Testis (tissue), 2 donors: ENCODE data around the gene LRRC4C.

Source experiments
- POLR2A ChIP-seq: fragments of 450-650 bp; IDR thresholded peaks from one replicate; pipeline ENCODE4 v1.6.1; 2017; ENCODE audit warnings: antibody characterized with exemption, mild to moderate bottlenecking, moderate library complexity
- TF ChIP-seq, protein P1 (sequence below), 3 experiments: fragments of 450-650 bp in 2 of 3; fragments of 200-600 bp in 1 of 3; sonication (generic) in 1 of 3; IDR thresholded peaks; one replicate each; pipeline ENCODE4 v1.5.1; 2016 to 2019; ENCODE audit warnings: antibody characterized with exemption in 3 of 3, mild to moderate bottlenecking in 2 of 3, moderate library complexity in 1 of 3

DNA sequence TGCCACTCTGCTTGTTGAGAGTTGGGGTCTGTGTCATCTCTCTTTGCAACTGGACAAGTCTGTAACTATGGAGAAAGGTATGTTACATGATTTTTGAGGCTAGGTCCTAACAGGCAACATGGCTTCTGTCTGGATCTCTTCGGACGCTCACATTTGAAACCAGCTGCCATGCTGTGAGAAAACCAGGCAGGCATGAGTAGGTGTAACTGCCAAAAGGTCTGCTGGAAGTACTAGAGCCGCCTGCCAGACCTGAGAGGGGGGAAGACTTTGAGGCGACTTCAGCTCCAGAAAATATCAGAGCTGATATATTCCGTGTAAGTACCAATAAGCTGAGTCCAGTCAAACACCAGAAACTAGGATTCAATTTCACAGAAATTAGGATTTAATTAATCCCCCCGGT lies 579.5 kb downstream of the LRRC4C start:
- TF ChIP-seq, protein P1, sequence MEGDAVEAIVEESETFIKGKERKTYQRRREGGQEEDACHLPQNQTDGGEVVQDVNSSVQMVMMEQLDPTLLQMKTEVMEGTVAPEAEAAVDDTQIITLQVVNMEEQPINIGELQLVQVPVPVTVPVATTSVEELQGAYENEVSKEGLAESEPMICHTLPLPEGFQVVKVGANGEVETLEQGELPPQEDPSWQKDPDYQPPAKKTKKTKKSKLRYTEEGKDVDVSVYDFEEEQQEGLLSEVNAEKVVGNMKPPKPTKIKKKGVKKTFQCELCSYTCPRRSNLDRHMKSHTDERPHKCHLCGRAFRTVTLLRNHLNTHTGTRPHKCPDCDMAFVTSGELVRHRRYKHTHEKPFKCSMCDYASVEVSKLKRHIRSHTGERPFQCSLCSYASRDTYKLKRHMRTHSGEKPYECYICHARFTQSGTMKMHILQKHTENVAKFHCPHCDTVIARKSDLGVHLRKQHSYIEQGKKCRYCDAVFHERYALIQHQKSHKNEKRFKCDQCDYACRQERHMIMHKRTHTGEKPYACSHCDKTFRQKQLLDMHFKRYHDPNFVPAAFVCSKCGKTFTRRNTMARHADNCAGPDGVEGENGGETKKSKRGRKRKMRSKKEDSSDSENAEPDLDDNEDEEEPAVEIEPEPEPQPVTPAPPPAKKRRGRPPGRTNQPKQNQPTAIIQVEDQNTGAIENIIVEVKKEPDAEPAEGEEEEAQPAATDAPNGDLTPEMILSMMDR (IDR thresholded peaks at IDR 0.05), result no peak
- TF ChIP-seq POLR2A, result no peak
